HL-60 (cell line): Measurements from ENCODE around the gene MRPL21.

ENCODE experiments used
- DNase-seq, 2 experiments: peaks; one replicate each; pipeline ENCODE4 v3.0.0-alpha.2; 2010 to 2020; ENCODE audit warnings: low read depth in 1 of 2, low spot score in 1 of 2
- H3K27ac ChIP-seq: fragments of 250-450 bp; sonication (Bioruptor Pico); replicated peaks from 2 replicates; pipeline ENCODE4 v1.5.1; 2020; ENCODE audit warnings: mild to moderate bottlenecking, moderate library complexity
- H3K27me3 ChIP-seq: fragments of 250-450 bp; sonication (Bioruptor Pico); 2 replicates; pipeline ENCODE4 v1.5.1; 2021; ENCODE audit warnings: mild to moderate bottlenecking, moderate library complexity; ENCODE audit not compliant: insufficient read depth, poor library complexity, severe bottlenecking
- H3K4me3 ChIP-seq: replicated peaks from 2 replicates; pipeline ENCODE4 v1.5.1; 2011; ENCODE audit warnings: mild to moderate bottlenecking, control low read depth, low read length; ENCODE audit not compliant: insufficient read depth
- CTCF ChIP-seq: IDR thresholded peaks from one replicate; pipeline ENCODE4 v1.5.1; 2011; ENCODE audit warnings: low read length, control low read depth, inconsistent platforms; ENCODE audit not compliant: insufficient read depth
- GABPA ChIP-seq: IDR thresholded peaks from 2 replicates; pipeline ENCODE4 v1.6.1; 2012; ENCODE audit warnings: low read depth
- POLR2AphosphoS5 ChIP-seq: IDR thresholded peaks from 2 replicates; pipeline ENCODE4 v1.6.1; 2012; ENCODE audit warnings: low read depth
- REST ChIP-seq: IDR thresholded peaks from 2 replicates; pipeline ENCODE4 v1.6.1; 2012; ENCODE audit warnings: low read depth; ENCODE audit not compliant: insufficient replicate concordance
- SPI1 ChIP-seq: IDR thresholded peaks from 2 replicates; pipeline ENCODE4 v1.6.1; 2012; ENCODE audit warnings: low read depth, mild to moderate bottlenecking, borderline replicate concordance

MRPL21 gene

GRCh38 chr11:68881320-68881719 is 22.3 kb downstream of the MRPL21 start:
- Histone ChIP-seq H3K4me3 (no peak overlapping the region), H3K27me3 (no peaks in the 10 kb centered on the region), H3K27ac (no peak overlapping the region)
- TF ChIP-seq POLR2AphosphoS5 (no peak), GABPA (no peak), CTCF (no peak), SPI1 (no peak), REST (no peak)
- DNase-seq = no peak

GRCh38 chr11:68880851-68881250 is 22.8 kb downstream of the MRPL21 start:
- Histone ChIP-seq H3K27me3 (no peaks in the 10 kb centered on the region), H3K4me3 (no peak overlapping the region), H3K27ac (no peak overlapping the region)
- no peak for DNase-seq
- TF ChIP-seq POLR2AphosphoS5 (no peak), SPI1 (no peak), CTCF (no peak), REST (no peak), GABPA (no peak)

GRCh38 chr11:68878022-68878421 is 25.6 kb downstream of the MRPL21 start:
- no peak for DNase-seq
- no peak overlapping the region for H3K4me3 ChIP-seq
- no peak overlapping the region for H3K27ac ChIP-seq
- no peak for TF ChIP-seq CTCF
- no peak for TF ChIP-seq REST
- TF ChIP-seq POLR2AphosphoS5 = no peak
- TF ChIP-seq SPI1 = no peak
- TF ChIP-seq GABPA = no peak
- no peaks in the 10 kb centered on the region for H3K27me3 ChIP-seq
